Stimulated activated CD4-positive, alpha-beta T cell treated with anti-CD3 and anti-CD28 coated beads, Interleukin-4, amount 100 ng/mL, for 4 hours (primary cell): ENCODE data around the gene CHPF2.

Experiments used
- DNase-seq, 2 experiments: peaks; one replicate each; pipeline ENCODE4 v3.0.0-alpha.2; 2020

CHPF2 gene

DNA sequence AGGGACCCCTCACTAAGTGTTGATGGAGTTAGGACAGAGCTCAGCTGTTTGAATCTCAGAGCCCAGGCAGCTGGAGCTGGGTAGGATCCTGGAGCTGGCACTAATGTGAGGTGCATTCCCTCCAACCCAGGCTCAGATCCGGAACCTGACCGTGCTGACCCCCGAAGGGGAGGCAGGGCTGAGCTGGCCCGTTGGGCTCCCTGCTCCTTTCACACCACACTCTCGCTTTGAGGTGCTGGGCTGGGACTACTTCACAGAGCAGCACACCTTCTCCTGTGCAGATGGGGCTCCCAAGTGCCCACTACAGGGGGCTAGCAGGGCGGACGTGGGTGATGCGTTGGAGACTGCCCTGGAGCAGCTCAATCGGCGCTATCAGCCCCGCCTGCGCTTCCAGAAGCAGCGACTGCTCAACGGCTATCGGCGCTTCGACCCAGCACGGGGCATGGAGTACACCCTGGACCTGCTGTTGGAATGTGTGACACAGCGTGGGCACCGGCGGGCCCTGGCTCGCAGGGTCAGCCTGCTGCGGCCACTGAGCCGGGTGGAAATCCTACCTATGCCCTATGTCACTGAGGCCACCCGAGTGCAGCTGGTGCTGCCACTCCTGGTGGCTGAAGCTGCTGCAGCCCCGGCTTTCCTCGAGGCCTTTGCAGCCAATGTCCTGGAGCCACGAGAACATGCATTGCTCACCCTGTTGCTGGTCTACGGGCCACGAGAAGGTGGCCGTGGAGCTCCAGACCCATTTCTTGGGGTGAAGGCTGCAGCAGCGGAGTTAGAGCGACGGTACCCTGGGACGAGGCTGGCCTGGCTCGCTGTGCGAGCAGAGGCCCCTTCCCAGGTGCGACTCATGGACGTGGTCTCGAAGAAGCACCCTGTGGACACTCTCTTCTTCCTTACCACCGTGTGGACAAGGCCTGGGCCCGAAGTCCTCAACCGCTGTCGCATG, 5.2 kb downstream of the CHPF2 start:
- DNase-seq = no peak

DNA sequence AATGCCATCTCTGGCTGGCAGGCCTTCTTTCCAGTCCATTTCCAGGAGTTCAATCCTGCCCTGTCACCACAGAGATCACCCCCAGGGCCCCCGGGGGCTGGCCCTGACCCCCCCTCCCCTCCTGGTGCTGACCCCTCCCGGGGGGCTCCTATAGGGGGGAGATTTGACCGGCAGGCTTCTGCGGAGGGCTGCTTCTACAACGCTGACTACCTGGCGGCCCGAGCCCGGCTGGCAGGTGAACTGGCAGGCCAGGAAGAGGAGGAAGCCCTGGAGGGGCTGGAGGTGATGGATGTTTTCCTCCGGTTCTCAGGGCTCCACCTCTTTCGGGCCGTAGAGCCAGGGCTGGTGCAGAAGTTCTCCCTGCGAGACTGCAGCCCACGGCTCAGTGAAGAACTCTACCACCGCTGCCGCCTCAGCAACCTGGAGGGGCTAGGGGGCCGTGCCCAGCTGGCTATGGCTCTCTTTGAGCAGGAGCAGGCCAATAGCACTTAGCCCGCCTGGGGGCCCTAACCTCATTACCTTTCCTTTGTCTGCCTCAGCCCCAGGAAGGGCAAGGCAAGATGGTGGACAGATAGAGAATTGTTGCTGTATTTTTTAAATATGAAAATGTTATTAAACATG, 6.0 kb downstream of the CHPF2 start:
- no peak for DNase-seq

DNA sequence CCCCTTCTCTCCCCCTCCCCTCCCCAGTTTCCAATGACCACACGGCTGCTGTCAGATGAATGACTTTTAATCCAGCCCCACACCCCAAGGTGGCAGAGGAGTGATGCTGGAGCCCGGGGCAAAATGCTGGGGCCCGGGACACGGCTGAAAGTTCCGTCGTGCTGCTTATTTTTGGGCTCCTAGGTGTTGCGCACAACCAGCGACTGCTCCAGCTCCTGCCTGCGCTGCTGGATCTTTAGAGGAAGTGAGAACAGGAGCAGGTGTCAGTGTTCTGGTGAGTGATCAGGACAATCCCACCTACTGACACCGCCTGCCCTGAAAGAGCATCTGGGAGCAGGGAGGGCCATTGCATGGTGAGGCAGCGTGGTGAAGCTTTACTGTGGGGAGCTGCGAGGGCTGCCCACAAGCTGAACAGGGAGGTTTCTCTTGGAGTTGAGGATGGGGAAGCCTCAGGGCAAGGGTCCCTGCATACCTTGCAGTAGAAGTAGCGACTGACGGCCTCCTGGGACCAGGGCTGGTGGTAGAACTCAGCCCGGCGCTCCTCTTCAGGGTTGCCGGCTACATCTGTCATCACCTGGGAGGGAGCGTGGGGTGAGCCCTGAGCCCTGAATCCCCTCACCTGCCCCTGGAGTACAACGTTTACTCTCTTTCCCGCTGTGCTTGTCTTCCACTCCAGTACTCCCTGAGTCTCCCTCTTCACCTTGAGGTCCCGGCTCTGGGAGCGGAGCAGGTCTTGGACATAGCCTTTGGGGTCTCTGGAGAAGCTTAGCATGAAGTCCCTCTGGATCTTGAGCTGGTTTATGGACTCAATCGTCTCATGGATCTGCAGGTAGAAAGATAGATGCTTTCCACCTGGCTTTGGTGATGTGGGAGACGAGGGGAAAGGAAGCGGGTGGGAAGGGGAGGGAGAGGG, 6.9 kb downstream of the CHPF2 start:
- no peak for DNase-seq

DNA sequence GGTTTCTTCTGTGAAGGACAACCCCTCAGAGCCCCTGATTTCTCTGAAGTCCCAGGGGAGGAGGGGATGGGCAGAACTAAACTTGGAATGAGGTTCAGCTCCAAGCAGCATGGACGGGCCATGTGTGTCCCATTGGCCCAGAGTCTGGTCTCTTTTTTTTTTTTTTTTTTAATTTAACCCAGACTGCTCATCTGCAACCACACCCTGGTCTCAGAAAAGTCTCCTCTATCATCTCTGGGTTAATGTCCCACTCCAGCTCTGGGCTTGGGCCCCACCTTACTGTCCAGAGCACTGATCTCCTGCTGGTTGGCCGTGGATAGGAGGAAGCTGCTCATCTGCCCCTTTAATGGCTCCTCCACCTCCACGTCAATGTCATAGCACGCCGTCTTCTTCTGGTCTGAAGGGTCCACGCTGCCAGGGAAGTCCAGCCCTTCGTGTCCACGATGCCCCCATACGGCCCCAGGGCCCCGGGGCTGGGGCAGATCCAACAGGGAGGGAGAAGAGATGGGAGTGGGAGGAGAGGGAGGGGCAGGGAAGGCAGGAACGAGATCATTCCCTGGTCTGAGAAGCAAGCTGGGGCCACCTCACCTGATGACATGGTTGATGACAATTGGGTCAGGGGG, 7.7 kb downstream of the CHPF2 start:
- DNase-seq = no peak

DNA sequence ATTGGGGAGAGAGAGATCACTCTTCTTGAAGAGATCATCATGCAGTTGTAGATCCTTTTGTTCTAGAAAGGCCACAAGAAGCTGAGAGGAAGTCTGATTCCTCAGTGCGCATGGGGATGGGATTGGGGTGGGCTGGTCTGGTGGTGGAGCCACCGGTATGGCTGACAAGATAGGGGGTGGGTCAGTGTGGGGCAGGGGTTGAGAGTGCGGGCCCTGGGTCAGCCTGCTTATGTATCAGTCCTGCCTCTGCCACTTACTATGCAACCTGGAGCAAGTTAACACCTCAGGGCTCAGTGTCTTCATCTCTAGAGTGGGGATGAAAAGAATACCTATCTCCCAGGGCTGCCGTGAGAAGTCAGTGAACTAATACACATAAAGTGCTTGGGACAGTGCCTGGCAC, 8.3 kb downstream of the CHPF2 start:
- DNase-seq = no peak

DNA sequence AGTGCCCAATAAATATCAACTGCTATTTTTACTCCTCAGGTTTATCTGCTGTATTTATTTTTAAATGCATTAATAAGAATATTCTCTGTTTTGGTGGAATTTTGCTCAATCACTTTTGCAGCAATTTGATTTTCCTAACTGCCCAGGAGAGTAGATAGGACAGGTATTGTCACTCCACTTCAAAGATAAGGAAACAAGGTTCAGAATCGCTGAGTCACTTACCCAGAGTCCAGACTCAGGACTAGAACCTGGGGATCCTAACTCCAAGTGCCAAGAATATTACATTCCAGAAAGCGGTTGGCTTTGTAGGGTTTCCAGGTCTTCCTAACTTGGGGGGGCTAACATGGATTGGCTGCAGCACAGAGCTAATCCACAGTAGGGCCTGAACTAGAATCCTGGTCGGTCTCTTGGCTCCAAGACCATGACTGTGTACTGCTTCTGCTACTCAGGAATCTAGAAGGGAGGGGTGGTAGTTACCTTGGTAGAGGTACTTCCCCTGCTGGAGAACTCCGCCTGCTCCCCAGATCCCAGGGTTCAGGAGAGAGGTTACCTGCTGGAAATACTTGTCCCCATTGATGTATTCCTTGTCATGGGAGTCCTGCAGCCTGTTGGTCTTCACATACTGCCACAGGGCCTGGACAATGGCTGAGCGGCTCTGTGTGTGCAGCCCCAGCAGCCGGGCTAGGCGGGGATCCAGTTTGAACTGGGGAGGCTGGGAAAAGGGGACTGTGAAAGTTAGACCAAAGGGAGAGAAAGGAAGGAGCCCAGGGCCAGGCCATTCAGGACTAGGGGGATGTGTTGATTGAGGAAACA, 8.9 kb downstream of the CHPF2 start:
- no peak for DNase-seq

DNA sequence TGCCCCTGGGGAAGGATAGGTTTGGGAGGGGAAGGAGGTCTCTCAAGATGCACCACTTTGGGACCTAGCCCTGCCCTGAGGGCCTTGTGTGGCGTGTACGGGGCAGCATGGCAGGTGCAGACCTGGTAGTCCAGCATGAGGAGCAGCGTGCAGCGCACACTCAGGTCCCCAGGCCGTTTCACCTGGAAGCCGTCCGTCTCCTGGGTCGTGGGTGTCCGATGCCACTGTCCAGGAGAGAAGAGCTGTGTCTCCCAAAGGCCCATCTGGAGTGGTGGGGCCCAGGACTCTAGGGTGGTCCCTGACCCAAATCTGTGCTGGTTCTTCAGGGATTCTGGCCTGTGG, 9.4 kb downstream of the CHPF2 start:
- no peak for DNase-seq

DNA sequence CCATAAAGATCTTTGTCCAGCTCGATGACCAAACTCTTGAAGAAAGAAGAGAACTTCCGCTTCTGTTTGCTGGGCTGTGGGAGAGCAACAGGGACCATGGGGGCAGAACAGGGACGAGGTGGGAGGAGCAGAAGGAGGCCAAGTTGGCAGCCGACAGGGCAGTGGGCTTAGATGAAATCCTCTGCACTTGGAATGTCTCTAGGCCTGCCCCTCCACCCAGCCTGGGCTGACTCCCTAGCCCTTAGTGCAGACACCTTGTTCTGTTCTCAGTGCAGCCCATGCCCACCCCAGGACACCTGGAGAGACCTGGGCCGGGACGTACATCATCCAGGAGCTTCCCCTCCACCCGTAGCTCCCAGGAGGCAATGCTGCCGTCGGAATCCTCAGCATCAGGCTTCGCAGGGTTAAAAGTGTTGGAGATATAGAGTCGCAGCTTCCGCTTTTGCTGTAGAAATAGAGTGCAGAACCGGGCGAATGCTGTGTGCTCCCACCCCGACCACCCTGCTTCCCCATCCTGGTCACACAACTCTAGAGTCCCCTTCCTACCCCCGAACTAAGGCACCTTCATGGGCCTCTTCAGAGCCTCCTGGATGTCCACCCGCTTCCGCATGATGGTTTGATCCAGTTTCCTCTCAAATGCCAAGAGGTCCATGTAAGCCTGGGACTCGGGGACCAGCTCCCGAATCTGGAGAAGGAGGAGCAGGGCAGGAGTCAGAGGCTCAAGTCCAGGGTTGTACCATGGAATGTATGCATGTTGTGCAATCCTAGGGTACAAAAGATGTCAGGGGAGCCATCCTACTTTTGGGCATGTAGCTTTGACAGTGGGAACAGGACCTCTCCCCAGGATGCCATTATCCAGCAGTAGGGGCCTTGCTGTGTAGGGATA, 10.1 kb downstream of the CHPF2 start:
- no peak for DNase-seq

DNA sequence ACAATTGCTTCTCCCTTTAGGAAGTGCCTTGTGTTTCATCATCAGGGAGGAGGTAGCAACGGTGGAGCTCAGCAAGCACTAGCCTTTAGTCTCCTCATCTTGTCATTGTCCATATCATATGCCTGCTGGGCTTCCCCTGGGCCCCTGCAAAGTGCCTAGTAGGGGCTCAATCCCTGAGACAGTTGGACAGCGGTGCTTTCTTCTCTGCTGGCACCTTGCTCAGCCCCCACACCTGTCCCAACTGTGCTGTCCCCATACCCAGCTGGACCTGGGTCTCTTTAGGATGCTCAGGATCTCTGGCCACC, 10.7 kb downstream of the CHPF2 start:
- no peak for DNase-seq

DNA sequence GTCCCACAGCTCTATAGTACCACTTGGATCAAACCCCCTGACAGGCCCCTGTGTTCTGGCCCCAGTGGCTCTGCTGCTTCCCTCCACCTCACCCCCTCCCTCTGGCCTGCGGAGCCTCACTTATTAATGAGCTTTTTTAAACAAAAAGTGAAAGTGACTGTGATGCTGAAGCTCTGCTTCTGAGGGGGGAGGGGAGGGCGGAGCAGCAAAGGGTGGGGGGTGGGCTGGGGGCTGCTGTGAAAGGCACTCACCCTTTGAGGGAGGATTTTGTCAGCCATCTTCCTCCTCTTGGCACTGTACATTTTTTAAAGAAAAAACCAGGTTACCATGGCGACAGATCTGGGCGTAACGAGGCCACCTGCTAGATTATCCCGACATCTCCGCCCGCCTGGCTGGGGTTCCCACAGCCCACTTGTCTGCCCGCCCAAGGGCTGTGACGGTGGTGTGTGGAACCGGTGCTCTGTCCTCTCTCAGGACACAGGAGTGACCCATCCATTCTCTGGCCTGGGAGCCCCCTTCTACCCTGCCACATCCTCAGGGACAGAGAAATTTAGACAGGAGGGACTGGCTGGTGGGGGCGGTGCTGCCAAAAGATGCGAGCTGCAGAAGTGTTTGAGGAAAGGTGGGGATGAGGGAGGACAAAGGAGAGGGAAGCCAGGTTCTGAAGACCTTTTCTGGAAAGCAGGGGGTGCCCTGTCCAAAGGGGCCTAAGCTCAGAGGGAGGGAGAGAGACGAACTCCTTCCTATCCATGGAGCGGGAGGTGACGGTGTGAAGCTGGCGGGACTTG, 11.3 kb downstream of the CHPF2 start:
- DNase-seq = peak in 1 of 2 experiments; percentile 38

DNA sequence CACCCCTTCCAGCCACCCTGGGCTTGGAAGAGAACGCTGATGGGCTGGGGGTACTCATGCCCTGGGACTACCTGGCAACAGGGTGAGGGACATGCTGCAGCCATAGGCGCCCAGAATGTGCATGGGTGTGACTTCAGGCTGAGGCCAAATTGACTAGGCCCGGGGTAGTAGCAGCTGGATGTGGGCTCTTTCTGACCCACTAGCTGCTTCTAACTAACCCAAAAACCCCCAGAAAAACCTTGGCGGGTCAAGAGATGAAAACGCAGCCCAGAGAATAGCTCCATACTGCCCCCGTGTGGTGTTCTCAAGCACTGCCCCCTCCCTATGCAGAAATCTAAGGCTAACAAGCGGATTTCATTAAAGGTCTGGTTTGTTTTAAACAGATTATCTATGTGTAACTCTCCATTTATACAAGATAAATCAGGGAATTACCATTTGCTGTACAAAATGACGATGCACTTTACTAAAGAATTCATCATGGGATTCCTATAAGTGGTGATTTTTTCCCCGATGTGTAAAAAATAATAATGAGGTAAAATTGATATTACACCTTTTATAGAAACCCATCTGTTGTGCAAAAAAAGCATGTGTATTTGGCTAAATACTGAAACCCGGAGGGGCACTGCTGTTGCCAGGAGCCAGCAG, 12.0 kb downstream of the CHPF2 start:
- DNase-seq = peak; percentile 32 to 50

DNA sequence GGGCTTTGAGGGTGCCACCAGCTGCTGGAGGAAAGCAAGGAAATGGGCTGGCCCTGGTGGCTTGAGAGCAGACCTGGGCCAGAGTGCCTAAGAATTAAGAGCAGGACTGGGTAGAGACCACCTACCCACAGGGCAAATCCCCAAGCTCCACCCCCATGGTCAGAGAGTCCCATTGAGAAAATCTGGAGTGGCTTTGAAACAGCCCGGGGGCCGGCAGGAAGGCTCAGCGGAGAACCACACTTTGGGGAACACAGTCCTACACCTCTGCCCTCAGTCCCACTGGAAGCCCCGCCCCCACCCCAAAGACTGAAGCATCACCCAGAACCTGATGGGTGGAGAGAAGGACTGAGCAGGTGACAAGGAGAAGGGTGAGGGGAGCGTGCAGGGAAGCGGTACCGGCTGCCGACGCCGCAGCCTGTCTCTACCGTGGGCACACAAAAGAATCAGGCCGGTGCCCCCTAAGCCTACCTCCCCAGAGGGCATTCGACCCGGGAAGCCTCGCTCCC, 12.6 kb downstream of the CHPF2 start:
- no peak for DNase-seq

DNA sequence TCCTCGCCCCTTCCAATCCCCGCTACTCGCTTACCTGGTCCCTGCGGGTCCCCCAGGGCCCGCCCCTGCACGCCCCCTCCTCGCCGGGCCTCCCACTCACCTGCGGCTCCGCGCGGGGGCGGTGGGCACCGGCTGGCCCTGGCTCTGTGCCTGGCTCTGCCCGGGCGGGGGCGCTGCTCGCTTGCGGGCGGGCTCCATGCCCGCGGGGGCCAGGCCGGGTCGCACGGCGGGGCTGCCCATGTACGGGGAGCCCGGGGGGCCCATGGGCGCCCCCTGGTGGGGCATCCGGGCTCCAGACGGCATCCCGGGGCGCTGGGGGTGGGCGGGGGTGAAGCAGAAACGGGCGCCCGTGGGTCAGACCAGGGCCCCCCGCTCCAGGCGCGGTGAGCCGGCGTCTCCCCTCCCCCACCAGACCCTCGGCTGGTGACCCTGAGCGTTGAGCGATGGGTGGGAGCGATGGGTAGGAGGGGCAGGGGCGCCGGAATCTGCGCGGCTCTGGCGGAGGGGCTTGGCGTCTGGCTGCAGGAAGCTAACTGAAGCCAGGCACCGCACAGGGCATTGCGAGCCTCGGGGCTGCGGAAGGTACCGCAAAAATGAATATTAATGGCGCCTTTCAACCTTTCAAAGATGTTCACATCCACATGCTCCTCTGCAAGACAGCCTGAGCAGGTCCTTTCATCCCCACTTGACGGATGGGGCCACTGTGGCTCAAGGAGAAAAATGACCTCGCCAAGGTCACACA, 13.2 kb downstream of the CHPF2 start:
- peak; percentile 56 to 64 for DNase-seq

DNA sequence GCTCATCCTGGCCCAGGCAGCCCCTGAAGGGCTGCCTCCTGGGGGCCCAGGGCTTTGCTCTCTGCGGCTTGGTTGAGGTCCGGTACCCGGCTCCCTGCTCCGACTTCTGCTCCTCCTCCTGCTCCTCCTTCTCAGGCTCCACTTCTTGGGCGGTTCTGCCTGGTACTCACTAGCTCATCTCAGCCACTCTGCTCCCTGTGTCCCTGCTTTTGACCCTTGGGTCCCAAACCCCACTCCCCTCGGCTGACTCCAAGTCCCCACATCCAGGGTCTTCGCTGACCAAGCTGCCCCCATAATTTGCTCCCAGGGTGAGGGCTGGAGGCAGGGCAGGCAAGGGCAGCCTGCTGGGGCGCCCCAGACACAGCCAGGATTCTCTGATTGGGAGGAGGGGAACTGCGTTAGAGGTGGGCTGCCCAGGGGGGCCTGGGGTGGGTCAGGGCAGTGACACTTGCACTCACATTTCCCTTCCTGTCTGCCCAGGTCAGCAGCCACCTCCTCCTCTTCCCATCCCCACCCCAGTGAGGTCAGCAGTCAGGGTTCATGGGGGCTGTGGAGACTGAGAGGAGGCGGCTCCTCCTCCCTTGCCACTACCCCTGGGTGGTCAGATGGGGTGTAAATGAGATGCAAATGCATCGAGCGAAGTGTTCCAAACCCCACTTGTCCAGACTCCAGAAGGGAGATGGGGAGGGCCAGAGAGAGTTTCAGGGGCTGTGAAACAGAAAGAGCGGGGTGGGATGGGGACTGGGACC, 14.0 kb downstream of the CHPF2 start:
- DNase-seq = no peak

DNA sequence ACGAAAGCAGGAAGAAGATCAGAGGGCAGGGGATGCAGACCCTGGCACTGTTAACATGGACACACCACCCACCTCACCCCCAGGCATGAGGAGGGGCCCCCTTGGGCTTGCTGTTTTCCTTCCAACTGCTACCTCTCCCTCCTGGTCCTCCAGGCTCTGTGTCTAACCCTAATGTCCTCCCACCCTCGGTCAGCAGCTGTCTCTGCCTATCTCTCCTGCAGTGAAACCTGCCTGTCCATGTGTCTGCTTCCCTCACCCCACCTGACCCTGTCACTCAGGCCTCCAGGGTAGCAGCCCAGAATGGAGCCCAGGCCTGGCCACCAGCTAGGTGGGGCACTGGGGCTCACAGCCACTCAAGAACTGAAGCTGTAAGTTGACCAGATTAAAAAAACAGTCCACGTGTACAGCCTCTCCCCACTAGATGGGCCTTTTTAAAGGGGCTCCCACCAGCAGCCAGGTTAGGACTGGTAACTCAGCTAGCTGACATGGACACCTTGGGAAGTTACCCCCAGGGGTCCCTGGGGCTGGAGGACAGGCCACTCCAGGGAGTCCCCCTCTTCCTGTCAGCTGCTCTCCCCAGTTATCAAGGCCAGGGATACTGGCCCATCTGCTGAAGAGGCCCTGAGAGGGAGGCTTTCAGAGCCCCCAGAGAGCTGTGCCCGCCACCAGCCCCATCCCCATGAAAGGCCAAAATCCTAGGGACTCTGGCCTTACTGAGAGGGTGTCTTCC, 14.7 kb downstream of the CHPF2 start:
- DNase-seq = no peak

DNA sequence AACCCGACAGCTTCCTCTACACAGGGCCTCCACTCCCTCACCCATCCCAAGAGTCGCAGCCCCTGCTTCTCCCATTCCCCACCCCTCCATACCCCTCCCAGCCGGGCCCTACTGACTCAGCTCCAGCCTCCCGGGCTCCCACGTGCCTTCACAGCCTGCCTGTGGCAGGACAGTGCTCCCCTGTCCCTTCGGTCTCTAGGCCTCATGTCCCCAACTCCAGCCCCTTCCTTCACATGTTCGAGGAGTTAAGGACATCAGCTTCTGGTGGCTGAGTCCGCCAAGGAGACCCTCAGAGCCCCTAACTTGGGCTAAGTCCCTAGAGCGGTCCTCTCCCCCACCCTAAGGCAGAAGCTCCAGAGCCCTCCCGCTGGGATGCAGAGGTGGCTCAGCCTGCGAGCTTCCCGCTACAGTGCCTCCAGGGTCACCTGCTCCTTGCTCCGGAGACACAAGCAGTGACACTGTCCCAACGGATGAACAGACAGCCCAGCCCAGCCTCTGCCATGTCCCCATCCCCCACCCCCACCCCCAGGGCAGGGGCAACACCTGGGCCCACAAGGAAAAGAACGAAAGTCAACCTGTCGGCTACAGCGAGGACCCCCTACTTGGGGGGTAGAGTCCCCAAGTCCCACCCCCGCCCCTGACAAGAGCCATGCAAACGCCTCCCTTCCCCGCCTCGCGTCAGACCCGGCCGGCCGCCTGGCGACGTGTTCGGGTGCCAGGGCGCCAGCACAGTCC, 15.5 kb downstream of the CHPF2 start:
- DNase-seq = no peak
